DMS53 treated with DMSO at 0.1 percent for 48 hours (cell line): ENCODE data around the gene ATG5.
"Not testable (repeated sequence)": the region's sequence is repeated elsewhere in the genome, so short reads cannot be mapped to it uniquely, and the experiment has no call there.

Source experiments
- DNase-seq: peaks from one replicate; lab custom pipeline; 2025; ENCODE audit not compliant: unreplicated experiment; lab: John Stamatoyannopoulos, UW

The ATG5 gene

GRCh38 chr6:106315765-106316374 lies 9.7 kb downstream of the ATG5 start:
- DNase-seq: peak; percentile 2

DNA sequence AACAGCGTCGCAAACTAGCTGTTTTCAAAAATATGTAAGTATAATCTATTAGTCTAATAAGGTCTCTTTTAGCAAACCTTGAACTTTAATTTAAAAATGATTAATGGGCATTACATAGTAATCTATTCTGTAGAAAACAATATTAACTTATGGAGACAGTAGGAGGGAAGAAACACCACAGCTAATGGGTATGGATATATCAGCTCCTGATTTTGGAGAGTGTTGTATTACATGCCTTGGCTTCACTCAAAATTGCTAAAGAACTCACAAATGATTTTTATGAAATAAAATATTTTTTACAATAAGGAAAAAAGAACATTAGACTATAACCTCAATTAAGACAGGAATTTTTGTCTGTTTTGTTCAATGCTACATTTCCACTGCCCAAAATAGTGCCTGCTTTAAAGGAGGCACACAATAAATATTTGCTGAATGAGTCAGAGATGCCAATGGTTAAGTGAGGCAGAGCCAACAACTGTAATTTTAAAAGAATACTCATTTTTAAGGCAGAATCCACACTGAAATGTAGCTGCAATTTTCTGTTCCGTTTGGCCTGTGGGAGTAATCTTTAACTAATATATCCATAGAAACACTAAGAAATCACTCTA lies 15.7 kb downstream of the ATG5 start:
- DNase-seq: peak; percentile 19

GRCh38 chr6:106308985-106309384 lies 16.6 kb downstream of the ATG5 start:
- no peak for DNase-seq

DNA sequence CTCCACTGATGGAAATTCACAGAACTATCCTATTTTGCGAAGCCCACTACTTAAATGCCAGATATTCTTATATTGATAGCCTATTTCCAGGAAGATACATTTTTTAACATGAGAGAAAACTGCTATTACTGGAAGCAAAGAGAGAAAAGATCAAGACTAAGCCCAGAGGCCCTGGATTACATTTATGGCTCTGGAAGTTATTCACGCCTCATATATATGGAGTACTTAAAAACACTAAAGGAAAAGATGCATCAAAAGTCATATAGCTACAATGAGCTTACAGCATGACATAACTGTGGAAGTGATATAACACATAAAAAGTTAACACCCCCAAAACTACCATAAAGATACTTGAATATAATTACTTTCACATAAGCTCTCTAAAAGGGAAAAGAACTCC lies 19.8 kb downstream of the ATG5 start:
- DNase-seq: no peak

GRCh38 chr6:106300944-106301343 lies 24.6 kb downstream of the ATG5 start:
- no peak for DNase-seq

- DNase-seq: no peak
Measured at GRCh38 chr6:106300020-106300780, 25.4 kb downstream of the ATG5 start.

GRCh38 chr6:106293116-106293515 lies 32.4 kb downstream of the ATG5 start:
- no peak for DNase-seq

DNA sequence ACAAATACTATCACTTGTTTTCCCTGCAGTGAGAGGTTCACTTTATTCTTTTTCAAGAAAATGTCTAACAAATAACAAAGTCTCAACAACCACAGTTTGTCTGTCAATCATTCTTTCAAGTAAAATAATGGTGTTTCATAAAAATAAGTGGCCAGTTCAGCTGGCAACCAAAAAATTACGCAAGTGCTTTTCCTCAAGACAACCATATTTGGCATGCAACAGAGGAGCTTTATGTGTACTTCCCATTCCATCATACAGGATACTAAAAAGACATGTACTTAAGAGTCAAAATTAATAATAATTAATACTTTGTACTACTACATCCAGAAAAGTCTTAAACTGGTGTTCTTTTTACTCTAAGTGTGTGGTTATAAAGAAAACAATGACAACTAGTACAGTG lies 34.6 kb downstream of the ATG5 start:
- no peak for DNase-seq

DNA sequence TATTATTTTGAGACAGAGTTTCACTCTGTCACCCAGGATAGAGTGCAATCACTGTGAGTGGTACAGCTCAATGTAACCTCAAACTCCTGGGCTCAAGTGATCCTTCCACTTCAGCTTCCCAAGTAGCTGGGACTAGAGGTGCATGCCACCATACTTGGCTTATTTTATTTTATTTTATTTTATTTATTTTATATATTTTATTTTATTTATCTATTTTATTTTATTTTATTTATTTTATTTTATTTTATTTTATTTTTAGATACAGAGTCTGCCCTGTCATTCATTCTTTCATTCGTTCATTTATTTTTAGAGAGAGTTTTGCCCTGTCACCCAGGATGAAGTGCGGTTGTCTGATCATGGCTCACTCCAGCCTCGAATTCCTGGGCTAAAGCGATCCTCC lies 35.5 kb downstream of the ATG5 start:
- DNase-seq: no peak

DNA sequence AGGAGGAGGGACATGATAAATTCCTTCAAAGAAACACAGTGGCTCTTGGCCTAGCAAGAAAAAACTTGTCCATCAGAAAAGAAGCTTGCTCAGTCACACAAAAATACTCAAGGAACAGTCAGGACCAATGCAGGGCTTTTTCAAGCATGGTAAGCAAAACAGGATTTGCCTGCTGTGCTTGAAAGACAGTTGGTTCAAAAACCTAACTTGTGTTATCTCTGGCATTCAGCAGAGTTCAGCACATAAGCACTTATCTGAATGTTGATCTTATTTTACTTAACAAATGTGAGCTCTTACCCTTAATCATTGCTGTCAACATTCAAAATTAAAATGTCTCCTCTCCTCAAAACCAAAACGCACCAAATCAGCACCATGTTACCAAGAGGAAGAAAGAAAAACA lies 38.3 kb downstream of the ATG5 start:
- DNase-seq: no peak

DNA sequence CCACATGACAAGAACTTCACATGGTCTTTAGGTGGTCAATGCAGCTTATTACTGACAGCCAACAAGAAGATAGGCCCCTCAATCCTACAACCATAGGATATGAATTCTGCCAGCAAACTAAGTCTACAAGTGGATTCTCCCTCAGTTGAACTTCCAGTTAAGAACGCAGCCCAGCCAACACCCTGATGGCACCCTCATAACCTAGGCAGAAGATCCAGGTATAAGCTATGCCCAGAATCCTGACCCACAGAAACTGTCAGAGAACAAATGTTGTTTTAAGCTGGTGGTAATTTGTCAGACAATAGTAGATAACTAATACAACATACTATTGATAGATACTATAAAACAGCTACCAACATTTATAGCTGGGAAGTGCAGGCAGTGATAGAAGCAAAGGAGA lies 38.8 kb downstream of the ATG5 start:
- no peak for DNase-seq

DNA sequence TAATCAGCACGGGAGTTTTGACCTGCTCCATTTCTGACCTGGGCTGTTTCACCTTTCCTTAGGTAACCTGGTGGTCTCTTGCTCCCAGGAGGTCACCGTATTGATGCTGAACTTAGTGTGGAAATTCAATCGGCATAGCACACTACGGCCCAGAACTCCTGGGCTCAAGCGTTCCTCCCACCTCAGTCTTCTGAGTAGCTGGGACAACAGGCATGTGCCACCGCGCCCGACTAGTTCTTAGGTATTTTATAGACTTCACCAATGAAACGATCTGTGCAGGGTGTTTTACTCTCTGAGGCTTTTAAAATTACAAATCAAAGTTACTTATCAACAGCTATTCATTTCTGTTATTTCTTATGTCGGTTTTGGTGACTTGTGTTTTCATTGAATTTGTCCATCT lies 42.1 kb downstream of the ATG5 start:
- no peak for DNase-seq

GRCh38 chr6:106281661-106282060 lies 43.9 kb downstream of the ATG5 start:
- no peak for DNase-seq

DNA sequence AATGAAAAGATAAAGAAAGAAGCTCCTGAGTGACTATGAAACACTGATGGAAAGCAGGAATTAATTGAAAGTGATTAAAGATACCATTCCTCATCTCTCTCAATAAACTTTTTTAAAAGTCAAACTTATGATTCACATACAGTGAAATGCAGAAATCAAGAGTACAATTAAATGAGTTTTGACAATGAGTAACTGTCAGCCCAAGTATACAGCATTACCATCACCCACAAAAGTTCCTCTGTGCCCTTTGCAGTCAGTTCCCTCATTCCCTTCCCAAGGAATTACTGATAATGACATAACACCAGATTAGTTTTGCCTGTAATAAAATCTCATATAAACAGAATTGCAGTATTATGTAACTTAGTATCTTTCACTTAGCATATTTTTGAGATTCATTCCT lies 44.5 kb downstream of the ATG5 start:
- DNase-seq: no peak

- no peak for DNase-seq
Measured at GRCh38 chr6:106279179-106279578, 46.4 kb downstream of the ATG5 start.

DNA sequence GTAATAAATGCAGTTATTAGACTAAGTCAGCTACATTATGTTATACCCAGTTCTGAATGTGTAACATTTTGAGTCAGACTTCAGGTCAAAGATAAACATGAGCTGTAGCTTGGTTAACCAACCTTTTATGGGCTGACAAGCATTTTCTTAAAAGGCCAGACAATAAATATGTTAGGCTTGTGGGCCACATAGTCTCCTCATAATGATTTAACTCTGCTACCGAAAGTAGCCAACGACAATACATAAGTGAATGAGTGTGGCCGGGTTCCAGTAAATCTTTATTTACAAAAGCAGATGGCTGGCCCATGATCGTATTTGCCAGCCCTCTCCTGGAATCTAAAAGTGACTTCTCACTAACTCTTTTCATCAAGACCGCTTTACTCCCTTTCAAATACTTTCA lies 49.9 kb downstream of the ATG5 start:
- DNase-seq: no peak

DNA sequence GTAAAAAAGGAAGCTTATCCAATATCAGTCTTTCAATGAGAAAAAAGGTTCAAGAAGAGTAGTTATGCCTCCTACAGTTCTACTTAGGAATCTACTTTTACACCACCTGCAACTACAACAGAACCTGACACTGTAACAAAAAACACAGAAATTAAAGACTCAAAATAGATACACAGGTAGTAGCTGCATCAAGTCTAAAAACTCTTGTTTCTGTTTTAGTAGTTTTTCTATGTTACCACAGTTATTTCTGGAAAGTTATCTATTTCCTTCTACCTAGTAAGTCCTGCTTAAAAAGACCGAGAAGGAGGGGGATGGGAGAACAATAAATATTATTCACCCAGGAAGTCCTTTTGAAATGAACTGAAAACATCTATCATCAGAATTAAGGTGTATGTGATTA lies 52.5 kb downstream of the ATG5 start:
- DNase-seq: no peak

DNA sequence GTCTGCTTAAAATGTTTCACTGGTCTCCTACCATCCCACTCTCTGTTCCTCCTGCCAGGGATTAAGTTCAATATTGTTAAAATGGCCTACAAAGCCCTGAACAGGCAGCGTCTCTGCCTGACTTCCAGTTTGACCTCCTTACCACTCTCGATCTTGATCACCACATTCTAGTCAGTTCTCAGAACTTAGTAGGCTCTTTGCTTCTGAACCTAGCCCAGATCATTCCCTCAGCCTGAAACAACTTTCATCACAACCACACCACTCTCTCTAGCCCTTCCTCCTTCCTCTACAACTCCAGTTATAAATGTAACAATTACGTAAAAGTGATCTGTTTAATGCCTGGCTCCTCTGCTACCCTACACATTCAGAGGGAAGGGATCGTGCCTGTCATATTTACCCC lies 53.3 kb downstream of the ATG5 start:
- no peak for DNase-seq

DNA sequence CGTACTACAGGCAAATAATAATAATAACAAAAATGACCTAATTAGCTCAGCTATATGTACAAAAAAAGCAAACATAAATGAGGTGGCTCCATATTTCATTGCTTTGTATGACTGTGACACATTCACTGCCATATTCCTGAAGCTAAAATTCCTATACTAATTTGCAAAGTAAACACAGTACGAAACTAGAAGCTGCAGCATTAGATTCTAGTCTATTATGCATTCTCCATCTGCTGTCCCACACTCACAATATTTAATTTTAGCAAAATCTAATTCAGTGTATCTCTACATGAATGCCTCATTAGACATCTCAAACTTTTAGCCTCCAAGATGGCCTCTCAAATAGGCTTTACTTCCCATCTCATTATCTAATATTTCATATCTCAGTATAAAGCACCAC lies 55.1 kb downstream of the ATG5 start:
- DNase-seq: no peak

DNA sequence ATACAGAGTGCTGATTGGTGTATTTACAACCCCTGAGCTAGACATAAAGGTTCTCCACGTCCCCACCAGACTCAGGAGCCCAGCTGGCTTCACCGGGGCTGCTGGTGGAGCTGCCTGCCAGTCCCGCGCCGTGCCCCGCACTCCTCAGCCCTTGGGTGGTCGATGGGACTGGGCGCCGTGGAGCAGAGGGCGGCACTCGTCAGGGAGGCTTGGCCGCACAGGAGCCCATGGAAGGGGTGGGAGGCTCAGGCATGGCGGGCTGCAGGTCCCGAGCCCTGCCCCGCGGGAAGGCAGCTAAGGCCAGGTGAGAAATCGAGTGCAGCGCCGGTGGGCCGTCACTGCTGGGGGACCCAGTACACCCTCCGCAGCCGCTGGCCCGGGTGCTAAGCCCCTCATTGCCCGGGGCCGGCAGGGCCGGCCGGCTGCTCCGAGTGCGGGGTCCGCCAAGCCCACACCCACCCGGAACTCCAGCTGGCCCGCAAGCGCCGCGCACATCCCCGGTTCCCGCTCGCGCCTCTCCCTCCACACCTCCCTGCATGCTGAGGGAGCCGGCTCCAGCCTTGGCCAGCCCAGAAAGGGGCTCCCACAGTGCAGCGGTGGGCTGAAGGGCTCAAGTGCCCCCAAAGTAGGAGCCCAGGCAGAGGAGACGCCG lies 56.2 kb downstream of the ATG5 start:
- not testable (repeated sequence) for DNase-seq

DNA sequence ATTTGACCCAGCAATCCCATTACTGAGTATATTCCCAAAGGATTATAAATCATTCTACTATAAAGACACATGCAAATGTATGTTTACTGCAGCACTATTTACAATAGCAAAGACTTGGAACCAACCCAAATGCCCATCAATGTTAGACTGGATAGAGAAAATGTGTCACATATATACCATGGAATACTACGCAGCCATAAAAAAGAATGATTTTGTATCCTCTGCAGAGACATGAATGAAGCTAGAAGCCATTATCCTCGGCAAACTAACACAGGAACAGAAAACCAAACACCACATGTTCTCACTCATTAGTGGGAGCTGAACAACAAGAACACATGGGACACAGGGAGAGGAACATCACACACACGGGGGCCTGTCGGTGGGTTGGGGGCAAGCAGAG lies 57.1 kb downstream of the ATG5 start:
- not testable (repeated sequence) for DNase-seq

DNA sequence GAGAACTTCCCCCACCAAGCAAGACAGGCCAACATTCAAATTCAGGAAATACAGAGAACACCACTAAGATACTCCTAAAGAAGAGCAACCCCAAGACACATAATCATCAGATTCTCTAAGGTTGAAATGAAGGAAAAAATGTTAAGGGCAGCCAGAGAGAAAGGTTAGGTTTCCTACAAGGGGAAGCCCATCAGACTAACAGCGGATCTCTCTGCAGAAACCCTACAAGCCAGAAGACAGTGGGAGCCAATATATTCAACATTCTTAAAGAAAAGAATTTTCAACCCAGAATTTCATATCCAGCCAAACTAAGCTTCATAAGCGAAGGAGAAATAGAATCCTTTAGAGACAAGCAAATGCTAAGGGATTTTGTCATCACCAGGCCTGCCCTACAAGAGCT lies 61.1 kb downstream of the ATG5 start:
- not testable (repeated sequence) for DNase-seq
